22Rv1 (cell line): ENCODE measurements around the gene GRIK4.

Source experiments
- H3K27ac ChIP-seq: fragments of 450-650 bp; 2 replicates; pipeline ENCODE4 v1.5.1; 2017
- ZFX ChIP-seq: fragments of 450-650 bp; IDR thresholded peaks from 2 replicates; pipeline ENCODE4 v1.6.1; 2017; ENCODE audit warnings: antibody characterized with exemption, borderline replicate concordance
- TF ChIP-seq, protein P1 (sequence below): fragments of 450-650 bp; IDR thresholded peaks from 2 replicates; pipeline ENCODE4 v1.5.1; 2017; ENCODE audit warnings: mild to moderate bottlenecking

GRIK4 gene

GRCh38 chr11:120909676-120910416 lies 398.3 kb downstream of the GRIK4 start:
- TF ChIP-seq, protein P1, sequence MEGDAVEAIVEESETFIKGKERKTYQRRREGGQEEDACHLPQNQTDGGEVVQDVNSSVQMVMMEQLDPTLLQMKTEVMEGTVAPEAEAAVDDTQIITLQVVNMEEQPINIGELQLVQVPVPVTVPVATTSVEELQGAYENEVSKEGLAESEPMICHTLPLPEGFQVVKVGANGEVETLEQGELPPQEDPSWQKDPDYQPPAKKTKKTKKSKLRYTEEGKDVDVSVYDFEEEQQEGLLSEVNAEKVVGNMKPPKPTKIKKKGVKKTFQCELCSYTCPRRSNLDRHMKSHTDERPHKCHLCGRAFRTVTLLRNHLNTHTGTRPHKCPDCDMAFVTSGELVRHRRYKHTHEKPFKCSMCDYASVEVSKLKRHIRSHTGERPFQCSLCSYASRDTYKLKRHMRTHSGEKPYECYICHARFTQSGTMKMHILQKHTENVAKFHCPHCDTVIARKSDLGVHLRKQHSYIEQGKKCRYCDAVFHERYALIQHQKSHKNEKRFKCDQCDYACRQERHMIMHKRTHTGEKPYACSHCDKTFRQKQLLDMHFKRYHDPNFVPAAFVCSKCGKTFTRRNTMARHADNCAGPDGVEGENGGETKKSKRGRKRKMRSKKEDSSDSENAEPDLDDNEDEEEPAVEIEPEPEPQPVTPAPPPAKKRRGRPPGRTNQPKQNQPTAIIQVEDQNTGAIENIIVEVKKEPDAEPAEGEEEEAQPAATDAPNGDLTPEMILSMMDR, result no peak
- TF ChIP-seq ZFX, result no peak
- no peak overlapping the region for H3K27ac ChIP-seq

- H3K27ac ChIP-seq, result no peak overlapping the region
- TF ChIP-seq, protein P1, result no peak
- TF ChIP-seq ZFX, result no peak
These were observed 400.4 kb downstream of the GRIK4 start for GRCh38 chr11:120911943-120912342.

DNA sequence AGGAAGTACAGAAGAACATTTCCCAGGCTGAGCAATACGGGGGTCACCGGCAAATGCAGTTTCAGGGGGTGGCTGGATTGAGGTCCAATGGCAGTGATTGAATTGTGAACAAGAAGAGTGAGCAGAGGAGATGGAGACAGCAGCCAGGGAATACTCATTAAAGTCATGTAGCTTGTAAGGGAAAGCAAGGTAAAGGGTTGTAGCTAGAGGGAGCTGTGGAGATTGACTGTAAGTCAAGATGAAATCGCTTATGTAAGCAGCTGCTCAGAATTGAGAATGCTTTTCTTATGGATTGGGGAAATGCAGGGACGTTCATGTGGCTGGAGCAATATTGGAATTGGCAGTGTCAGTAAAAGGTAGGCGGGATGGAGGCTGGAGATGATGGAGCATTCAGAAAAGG lies 401.0 kb downstream of the GRIK4 start:
- no peak for TF ChIP-seq ZFX
- TF ChIP-seq, protein P1, result peak; percentile 64
- H3K27ac ChIP-seq, result no peak overlapping the region

DNA sequence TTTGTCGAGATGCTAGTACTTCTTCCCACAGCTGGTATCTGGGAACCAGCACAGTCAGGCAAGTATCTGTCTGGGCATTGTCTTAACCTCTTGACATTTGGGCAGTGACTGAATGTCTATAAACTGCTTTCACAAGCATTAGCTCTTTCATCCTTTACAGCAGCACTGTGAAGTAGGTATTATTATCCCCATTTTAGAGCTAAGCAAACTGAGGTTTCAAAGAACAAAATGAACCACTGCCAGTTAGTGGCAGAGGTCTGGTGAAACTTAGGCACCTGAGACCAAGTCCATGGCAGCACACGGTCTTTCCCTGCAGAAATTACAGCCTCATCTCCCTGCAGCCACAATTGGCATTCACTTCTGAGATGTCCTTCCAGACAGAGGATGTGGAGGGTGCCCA lies 401.4 kb downstream of the GRIK4 start:
- H3K27ac ChIP-seq, result no peak overlapping the region
- TF ChIP-seq, protein P1, result peak; percentile 24; the same call in 1 of the 2 replicates
- no peak for TF ChIP-seq ZFX

GRCh38 chr11:120914021-120914420 lies 402.5 kb downstream of the GRIK4 start:
- no peak overlapping the region for H3K27ac ChIP-seq
- TF ChIP-seq, protein P1, result no peak
- TF ChIP-seq ZFX, result no peak

DNA sequence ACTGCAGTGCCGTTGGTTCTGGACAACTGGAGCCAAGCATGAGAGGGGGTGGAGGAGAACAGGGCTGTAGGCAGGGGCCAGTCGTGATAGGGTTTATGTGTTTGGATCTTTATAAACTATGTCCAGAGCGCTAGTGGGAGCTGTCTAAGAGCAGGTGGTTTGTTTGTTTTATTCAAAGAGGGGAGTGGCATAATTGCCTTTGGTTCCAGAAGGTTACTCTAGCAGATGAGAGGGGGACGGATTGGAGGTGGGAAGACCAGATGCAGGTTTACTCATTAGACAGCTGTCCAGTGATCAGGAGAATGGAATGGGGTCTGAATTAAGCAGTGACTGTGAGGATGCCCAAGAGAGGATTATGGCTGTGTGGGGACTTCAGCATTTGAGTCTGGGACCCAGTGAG lies 403.1 kb downstream of the GRIK4 start:
- no peak overlapping the region for H3K27ac ChIP-seq
- no peak for TF ChIP-seq ZFX
- TF ChIP-seq, protein P1, result no peak

- no peak overlapping the region for H3K27ac ChIP-seq
- TF ChIP-seq, protein P1, result no peak
- TF ChIP-seq ZFX, result no peak
These were observed 406.2 kb downstream of the GRIK4 start for GRCh38 chr11:120917559-120918239.
